ENCODE data around the gene RBM39.

GRCh38 chr20:35739294-35740163, 2.5 kb downstream of the RBM39 start:
- TF ChIP-seq CTCF (IDR thresholded peaks at IDR 0.05): no peak
- TF ChIP-seq POLR2AphosphoS5 (IDR thresholded peaks at IDR 0.05; ENCODE audit: insufficient read depth in 1 of 2, low read depth in 1 of 2): no peak
